Measurements from ENCODE around the gene PIWIL1.

Gene PIWIL1

DNA sequence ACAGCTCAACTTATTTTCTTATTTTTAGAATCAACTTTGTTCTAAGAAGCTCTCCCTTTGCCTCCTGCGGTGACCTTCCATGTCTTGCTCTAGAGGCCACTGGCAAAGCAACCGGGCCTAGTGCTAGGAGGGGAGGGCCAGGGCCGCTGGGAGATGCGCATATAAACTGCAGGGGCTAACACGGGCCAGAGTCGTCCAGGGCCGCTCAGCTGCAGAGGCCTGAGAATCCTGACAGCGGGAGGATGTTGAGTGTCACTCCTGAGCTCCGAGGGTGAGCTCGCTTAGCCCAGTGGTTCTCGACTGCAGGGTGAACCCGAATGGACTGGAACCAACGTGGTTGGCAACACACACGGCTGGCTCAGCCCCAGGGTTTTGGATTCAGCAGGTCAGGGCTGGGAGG lies 6.5 kb upstream of the PIWIL1 start:
- Mint-ChIP-seq H3K27me3 (peaks cover 12% of the 10 kb centered on the region), H3K36me3 (no peaks in the 10 kb centered on the region), H3K9me3 (no peaks in the 10 kb centered on the region), H3K4me3 (no peak overlapping the region), H3K27ac (no peak overlapping the region), H3K4me1 (no peaks in the 10 kb centered on the region)

DNA sequence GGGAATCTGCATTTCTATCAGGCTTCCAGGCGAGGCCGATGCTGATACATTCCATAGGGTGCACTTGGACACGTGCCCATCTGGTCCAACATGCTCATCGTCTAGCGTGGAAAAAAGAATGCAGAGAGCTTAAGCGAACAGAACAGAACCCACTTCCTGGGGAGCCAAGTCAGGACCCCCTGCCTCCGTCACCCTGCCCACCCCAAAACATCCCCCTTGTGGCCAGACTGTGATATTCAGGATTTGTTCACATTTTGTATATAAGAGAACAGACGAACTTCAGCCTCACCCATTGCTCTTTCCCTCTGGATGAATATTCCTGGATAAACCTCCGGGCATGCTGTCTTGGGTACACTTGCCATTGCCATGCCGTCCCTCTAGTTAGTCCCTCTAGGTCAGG lies 4.3 kb upstream of the PIWIL1 start:
- H3K27me3 Mint-ChIP-seq: peaks cover 10% of the 10 kb centered on the region
- H3K36me3 Mint-ChIP-seq: no peaks in the 10 kb centered on the region
- H3K4me3 Mint-ChIP-seq: no peak overlapping the region
- no peaks in the 10 kb centered on the region for H3K4me1 Mint-ChIP-seq
- H3K27ac Mint-ChIP-seq: no peak overlapping the region
- H3K9me3 Mint-ChIP-seq: no peaks in the 10 kb centered on the region

DNA sequence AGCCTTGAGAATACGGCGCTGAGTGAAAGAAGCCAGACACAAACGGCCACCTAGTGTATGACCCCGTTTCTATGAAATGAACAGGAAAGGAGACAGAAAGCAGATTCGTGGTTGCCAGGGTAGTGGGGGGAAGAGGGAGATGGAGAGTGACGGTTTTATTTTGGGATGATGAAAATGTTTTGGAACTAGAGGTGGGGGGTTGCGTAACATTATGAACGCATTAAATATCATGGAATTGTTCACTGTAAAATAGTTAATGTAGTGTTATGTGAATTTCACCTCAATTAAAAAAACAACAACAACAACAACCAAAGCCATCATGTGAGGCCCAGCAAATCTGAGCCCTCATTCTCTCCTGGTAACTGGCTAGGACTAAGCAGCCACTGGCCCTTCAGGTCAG lies 3.3 kb upstream of the PIWIL1 start:
- H3K4me1 Mint-ChIP-seq: no peaks in the 10 kb centered on the region
- H3K9me3 Mint-ChIP-seq: no peaks in the 10 kb centered on the region
- H3K36me3 Mint-ChIP-seq: no peaks in the 10 kb centered on the region
- H3K27me3 Mint-ChIP-seq: peaks cover 10% of the 10 kb centered on the region
- no peak overlapping the region for H3K27ac Mint-ChIP-seq
- H3K4me3 Mint-ChIP-seq: no peak overlapping the region

DNA sequence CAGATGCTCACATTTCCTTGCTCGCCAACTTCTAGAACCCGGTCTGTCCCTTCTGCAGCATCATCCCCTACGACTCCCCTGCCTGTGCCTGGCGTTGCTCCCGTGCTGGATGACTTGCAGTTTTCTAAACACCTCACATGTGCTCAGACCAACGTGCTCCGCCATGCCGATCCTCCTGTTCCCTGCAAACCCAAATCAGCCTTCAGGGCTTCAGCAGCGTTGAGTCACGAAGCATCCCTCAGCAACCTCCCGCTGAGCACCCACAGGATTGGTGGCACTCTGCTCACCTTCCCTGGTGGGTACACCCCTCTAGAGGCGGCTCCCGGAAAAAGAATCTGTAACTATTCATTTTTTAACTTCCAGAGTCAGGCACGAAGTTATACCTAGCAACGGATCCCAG lies 2.8 kb upstream of the PIWIL1 start:
- Mint-ChIP-seq H3K4me1 (no peaks in the 10 kb centered on the region), H3K27me3 (peaks cover 14% of the 10 kb centered on the region), H3K36me3 (no peaks in the 10 kb centered on the region), H3K27ac (no peak overlapping the region), H3K9me3 (no peaks in the 10 kb centered on the region), H3K4me3 (no peak overlapping the region)

DNA sequence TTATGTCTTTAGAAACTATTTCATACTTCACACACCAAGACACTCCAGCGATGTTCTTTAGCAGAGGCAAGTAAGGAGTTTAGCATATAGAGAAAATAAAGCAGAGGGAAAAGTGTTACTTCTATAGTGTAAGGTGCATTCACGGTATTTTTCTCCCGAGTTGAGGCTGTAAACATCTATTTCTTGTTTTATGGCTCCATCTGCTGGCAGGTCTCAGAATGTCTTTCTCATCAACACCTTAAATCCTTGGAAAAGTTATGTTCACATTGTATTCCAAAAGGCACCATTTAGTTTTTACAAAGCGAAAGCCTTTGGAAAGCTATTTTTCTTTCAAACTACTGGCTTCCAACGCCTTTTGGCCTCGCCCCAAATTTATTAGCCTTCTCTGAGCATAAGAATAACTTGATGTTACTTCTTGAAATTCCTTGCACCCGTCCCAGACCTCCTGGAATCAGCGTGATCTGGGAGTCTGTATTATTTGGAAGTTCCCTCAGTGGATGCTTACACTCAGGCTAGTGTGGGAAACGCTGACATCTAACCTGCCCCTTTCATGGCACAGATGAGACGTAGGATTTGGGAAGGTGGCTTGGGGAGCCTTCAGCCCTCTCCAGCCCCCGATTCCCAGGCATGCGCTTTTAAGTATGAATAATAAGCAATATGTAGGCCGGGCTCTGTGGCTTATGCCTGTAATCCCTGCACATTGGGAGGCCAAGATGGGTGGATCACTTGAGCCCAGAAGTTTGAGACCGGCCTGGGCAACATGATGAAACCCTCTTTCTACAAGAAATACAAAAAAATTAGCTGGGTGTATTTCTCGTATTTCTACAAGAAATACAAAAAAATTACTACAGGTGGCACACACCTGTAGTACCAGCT lies 1.9 kb upstream of the PIWIL1 start:
- Mint-ChIP-seq H3K4me3 (no peak overlapping the region), H3K9me3 (no peaks in the 10 kb centered on the region), H3K4me1 (no peaks in the 10 kb centered on the region), H3K36me3 (no peaks in the 10 kb centered on the region), H3K27me3 (peaks cover 17% of the 10 kb centered on the region), H3K27ac (no peak overlapping the region)

DNA sequence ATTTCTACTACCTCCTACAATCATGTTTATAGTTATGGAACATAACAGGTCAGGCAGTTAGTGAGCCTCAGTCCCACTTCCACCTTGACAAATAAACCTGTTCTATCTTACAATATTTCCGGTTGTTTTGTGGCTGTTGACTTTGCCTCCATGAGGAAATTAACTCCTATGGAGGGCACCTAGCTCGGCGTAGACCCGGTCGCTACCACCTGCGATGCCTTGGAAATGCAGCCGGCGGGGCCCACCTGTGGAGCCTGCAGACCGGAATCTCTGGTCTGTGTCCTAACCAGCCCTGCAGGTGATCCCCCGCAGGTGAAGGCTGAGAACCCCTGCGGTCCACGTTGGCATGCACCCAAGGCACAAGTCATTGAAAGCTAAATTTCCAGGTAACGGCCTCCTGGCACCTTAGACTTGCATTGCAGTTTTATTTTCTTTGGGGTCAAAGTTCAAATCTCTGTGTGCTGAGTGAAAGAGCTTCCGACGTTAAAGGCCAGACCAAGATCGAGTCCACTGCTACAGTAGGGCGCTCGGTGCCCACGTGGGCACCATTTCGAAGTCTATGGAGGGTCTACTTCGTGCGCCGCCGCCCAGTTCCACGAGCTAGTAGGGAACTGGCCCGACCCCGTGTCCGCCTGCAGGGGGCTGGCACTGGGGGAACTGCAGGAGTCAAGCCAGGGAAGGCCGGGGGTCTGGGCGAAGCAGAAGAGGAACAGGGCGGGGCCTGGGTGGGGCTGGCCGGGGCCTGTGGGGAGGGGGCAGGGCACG lies 782 bp upstream of the PIWIL1 start:
- Mint-ChIP-seq H3K9me3 (no peaks in the 10 kb centered on the region), H3K4me1 (no peaks in the 10 kb centered on the region), H3K36me3 (no peaks in the 10 kb centered on the region), H3K4me3 (no peak overlapping the region), H3K27me3 (peaks cover 22% of the 10 kb centered on the region), H3K27ac (no peak overlapping the region)

DNA sequence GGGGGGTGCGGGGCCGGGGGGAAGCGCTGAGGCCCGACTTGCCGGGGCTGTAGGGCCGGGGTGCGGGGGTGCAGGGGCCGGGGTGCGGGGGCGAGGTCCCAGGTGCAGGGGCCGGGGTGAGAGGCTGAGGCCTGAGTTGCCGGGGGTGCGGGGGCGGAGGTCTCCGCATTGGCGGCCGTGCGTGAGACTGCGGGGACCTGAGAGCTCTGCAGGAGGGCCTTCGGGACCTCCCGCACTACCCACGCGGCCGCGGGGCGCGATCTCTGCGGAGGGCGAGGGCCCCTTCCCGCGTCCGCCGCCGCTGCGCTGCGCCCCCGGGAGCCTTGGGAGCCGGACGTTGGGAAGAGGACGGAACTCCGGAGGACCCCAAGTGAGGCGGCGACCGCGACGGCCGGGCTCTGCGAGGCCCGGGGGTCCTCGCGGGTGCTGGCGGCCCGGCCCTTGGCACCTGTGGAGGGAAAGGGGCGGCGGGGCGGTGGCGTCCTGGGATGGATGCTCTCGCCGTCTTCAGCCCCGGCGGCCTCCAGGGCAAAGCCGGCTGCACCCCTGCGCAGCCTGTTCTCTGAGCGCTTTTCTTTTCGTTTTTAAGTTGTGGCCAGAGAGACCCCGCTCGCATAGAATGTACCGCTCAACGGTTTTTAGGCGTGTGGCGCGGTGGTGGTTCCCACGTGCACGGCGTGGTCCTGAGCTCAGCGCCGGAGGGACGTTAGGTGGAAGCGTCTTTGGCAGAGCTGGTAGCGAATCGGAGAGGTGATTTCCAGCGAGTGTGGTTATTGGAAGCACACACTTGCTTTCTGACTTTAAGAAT lies 1.3 kb downstream of the PIWIL1 start:
- Mint-ChIP-seq H3K27me3 (peaks cover 26% of the 10 kb centered on the region), H3K9me3 (no peaks in the 10 kb centered on the region), H3K36me3 (no peaks in the 10 kb centered on the region), H3K4me3 (no peak overlapping the region), H3K27ac (no peak overlapping the region), H3K4me1 (no peaks in the 10 kb centered on the region)

DNA sequence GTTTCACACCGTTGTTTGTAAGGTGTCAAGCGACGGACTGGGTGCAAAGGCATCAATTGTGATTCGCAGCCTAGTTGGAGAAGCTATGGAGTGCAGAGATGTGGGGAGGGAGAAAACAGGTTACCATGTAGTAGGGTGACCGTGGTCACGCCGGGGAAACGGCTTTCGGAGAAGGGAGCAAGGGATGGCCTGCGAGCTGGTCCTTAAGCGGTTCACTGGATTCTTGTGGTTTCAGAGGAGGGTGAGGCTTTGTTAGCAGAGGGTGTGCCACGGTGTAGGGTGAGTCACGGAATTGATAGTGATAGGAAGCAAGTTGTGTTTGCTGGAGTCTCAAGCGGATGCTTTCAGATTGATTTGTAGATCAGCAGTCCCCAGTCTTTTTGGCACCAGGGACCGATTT lies 2.3 kb downstream of the PIWIL1 start:
- Mint-ChIP-seq H3K27me3 (peaks cover 22% of the 10 kb centered on the region), H3K9me3 (no peaks in the 10 kb centered on the region), H3K27ac (peak overlapping the region; percentile 52), H3K36me3 (no peaks in the 10 kb centered on the region), H3K4me3 (no peak overlapping the region), H3K4me1 (no peaks in the 10 kb centered on the region)

DNA sequence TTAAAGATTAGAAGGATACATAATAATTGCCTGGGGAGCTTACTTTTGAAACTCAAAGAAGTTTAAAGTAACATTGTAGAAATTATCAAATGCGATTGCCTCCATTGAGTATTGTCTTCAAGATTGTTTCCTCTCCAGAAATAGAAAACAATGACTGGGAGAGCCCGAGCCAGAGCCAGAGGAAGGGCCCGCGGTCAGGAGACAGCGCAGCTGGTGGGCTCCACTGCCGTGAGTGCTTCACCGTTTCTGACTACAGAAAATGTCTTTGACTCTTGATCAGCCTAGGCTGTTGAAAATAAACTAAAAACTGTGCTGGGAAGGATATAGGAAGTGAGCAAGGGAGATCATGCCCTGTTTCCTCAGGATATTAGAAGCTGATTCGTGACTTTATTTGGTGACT lies 4.8 kb downstream of the PIWIL1 start:
- Mint-ChIP-seq H3K27ac (no peak overlapping the region), H3K9me3 (no peaks in the 10 kb centered on the region), H3K4me1 (no peaks in the 10 kb centered on the region), H3K4me3 (no peak overlapping the region), H3K36me3 (no peaks in the 10 kb centered on the region), H3K27me3 (peaks cover 20% of the 10 kb centered on the region)

DNA sequence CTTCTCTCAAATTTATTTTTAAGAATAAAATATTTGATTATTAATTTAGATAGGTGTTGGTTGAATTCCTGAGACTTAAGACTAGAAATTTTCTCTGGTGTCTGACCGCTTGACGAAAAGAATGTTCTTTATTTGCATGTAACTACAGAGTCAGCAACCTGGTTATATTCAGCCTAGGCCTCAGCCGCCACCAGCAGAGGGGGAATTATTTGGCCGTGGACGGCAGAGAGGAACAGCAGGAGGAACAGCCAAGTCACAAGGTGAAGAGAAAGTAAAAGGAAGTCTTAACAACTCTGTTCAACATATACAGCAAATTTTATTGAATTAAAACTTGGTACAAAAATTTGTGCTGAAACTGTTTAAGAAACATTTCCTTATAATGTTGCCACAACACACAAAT lies 5.2 kb downstream of the PIWIL1 start:
- Mint-ChIP-seq H3K27ac (no peak overlapping the region), H3K4me1 (no peaks in the 10 kb centered on the region), H3K36me3 (no peaks in the 10 kb centered on the region), H3K27me3 (peaks cover 20% of the 10 kb centered on the region), H3K4me3 (no peak overlapping the region), H3K9me3 (no peaks in the 10 kb centered on the region)

DNA sequence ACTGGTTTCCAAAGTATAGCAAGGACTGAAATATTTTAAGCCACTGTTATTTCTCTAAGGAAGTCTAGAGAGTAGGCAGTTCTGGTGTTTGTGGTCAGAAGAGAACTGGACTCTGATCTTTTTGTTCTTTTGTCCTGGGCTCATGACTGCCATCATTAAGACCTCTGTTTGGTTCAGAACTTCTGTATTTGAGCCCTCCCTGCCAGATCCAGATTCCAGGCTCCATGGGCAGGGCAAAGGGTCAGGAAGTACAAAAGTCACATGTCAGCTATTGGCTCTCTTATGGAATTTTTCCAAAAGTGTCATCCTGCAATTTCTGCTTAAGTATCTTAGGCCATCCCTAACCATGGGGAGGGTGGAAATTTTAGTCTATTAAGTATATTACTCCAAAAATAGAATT lies 6.8 kb downstream of the PIWIL1 start:
- Mint-ChIP-seq H3K27ac (no peak overlapping the region), H3K4me3 (no peak overlapping the region), H3K27me3 (peaks cover 22% of the 10 kb centered on the region), H3K9me3 (no peaks in the 10 kb centered on the region), H3K36me3 (no peaks in the 10 kb centered on the region), H3K4me1 (no peaks in the 10 kb centered on the region)

DNA sequence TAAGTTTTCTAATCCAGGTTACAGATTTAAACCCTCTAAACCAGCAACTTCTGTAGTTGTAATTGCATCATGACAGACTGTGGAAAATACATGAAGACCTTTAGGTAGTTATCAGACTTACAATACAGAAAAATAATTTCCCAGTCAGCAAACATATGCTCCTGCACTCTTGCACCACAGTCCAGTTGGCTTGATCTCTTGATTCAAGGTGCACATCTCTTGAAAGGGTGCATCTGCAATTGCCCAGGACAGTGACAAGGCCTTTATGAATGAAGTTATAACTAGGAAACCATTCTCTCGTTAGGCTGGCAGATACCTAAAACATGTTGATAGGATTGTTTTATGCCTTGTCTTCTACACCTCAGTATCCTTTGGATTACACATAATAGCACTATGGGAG lies 7.6 kb downstream of the PIWIL1 start:
- H3K4me1 Mint-ChIP-seq: no peaks in the 10 kb centered on the region
- H3K9me3 Mint-ChIP-seq: no peaks in the 10 kb centered on the region
- H3K27ac Mint-ChIP-seq: no peak overlapping the region
- no peaks in the 10 kb centered on the region for H3K36me3 Mint-ChIP-seq
- H3K4me3 Mint-ChIP-seq: no peak overlapping the region
- peaks cover 18% of the 10 kb centered on the region for H3K27me3 Mint-ChIP-seq

DNA sequence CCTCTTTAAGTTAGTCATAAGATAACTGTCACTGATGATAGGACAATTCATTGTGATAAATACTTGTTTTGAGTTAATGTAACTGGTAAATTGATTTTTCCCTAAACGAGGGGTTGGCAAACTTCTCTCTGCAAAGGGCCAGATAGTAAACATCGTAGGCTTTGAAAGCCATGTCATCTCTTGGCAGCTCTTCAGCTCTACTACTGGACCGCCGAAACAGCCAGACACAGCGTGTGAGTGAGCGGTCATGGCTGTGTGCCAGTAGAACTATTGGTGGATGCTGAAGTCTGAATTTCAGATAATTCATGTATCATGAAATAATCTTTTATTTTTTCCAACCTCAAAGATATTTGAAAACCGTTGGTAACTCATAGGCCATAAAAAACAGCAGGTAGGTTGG lies 9.9 kb downstream of the PIWIL1 start:
- Mint-ChIP-seq H3K4me3 (no peak overlapping the region), H3K4me1 (no peaks in the 10 kb centered on the region), H3K9me3 (no peaks in the 10 kb centered on the region), H3K36me3 (no peaks in the 10 kb centered on the region), H3K27me3 (peaks cover 16% of the 10 kb centered on the region), H3K27ac (no peak overlapping the region)

DNA sequence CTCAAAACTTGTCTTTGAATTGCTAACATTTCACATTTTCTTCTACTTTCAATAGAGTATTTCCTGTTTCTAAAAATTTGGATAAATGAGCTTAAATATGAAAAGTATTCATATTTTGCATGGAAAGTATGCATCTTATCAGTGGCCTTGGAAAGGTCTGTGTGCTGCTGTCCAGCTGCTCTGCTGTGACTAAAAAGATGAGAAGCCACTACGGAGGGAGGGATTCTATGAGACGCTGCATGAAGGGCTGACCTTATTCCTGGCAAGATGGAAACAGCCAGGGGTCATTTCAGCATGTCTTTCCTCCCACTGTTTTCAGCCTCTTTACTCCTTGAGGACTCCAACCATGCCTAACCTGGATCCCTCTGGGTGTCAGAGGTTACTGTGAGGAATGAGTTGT lies 13.0 kb downstream of the PIWIL1 start:
- no peaks in the 10 kb centered on the region for H3K9me3 Mint-ChIP-seq
- H3K27me3 Mint-ChIP-seq: peaks cover 14% of the 10 kb centered on the region
- no peak overlapping the region for H3K4me3 Mint-ChIP-seq
- no peaks in the 10 kb centered on the region for H3K36me3 Mint-ChIP-seq
- no peaks in the 10 kb centered on the region for H3K4me1 Mint-ChIP-seq
- H3K27ac Mint-ChIP-seq: no peak overlapping the region

DNA sequence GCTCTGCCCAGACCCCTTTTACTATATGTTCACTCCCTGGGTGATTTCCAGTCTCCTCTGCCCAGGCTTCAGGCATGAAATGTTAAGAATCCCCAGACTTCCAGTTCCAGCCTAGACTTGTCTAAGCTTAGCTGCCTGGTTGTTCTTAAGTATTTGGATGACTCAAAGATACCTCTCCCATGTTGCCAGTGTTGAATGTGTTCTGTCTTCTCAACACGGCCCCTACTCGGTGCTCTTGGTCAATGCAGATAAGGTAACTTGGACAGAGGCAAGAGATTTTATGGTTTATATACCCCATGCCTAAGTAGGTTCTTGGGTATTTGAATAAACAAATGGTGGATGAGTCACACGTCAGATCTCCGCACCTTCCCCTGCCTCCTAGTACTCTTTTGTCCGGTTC lies 13.6 kb downstream of the PIWIL1 start:
- no peaks in the 10 kb centered on the region for H3K36me3 Mint-ChIP-seq

DNA sequence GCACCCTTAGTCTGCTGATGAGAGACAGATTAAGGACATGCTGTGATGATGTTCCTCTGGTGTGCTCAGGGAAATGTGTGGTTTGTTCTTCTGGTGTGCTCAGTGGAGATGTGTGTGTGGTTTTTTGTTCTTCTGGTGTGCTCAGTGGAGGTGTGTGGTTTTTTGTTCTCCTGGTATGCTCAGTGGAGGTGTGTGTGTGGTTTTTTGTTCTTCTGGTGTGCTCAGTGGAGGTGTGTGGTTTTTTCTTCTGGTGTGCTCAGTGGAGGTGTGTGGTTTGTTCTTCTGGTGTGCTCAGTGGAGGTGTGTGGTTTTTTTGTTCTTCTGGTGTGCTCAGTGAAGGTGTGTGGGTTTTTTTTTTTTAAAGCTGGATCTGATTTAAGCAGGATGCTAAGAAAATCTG lies 15.4 kb downstream of the PIWIL1 start:
- Mint-ChIP-seq H3K4me3 (no peak overlapping the region), H3K27me3 (peaks cover 18% of the 10 kb centered on the region), H3K27ac (no peak overlapping the region), H3K4me1 (no peaks in the 10 kb centered on the region), H3K9me3 (no peaks in the 10 kb centered on the region), H3K36me3 (no peaks in the 10 kb centered on the region)

More for the DNA sequence above, 13.6 kb downstream of the PIWIL1 start:
- Mint-ChIP-seq H3K27me3 (peaks cover 14% of the 10 kb centered on the region), H3K27ac (no peak overlapping the region), H3K4me3 (no peak overlapping the region), H3K4me1 (no peaks in the 10 kb centered on the region), H3K9me3 (no peaks in the 10 kb centered on the region)

Measured in activated naive CD4-positive, alpha-beta T cell treated with anti-CD3 and anti-CD28 coated beads, Interleukin-2, amount 50 U/mL, for 24 hours (primary cell).